ENCODE data around the gene PNN. TPM values are rescaled to one million over a fixed set of nuclear protein-coding genes. Genes with fewer than 3 reads are reported as not detected.
"Not testable (repeated sequence)": the region's sequence is repeated elsewhere in the genome, so short reads cannot be mapped to it uniquely, and the experiment has no call there.

The PNN gene
- total RNA-seq, result 10 to 100 TPM; 33.0 to 61.0 TPM

DNA sequence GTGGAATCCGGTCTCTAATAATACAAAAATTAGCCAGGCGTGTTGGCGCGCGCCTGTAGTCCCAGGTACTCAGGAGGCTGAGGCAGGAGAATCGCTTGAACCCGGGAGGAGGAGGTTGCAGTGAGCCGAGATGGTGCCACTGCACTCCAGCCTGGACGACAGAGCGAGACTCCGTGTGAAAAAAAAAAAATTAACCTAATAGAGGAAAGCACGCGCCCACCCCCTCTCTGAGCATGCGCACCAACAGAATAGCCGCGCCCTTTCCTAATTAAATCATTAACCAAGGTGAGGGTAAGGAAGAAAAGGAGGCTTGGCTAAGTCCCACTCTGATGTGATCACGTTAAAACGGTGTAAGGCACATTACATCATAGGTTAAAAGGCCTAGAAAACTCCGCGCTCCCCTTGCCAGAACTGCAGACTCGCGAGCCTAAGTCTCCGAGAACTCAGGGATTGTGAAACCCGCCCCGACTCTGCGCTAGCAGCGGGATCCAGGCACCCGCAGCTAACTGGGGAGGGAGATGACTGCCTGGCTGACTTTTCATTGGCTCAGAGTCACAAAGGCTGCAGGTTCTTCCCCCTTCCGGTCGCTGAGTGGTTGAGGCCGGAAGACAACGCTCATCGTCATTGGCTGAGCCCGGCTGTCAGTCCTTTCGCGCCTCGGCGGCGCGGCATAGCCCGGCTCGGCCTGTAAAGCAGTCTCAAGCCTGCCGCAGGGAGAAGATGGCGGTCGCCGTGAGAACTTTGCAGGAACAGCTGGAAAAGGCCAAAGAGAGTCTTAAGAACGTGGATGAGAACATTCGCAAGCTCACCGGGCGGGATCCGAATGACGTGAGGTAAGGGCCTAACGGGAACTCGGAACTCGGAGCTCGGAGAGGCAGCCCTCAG lies at the start of gene PNN:
Gene PNN (plus strand): TSS at position 695 of the 885 bp plus-strand sequence. CDS start 26 bp downstream, at position 721.
- Histone ChIP-seq H3K4me1 (ENCODE audit: control insufficient read depth in 1 of 2, low read depth in 2 of 2) (peaks cover 19 to 32% of the 10 kb centered on the region in 2 donors), H3K4me3 (peak within 1 kb of the TSS; percentile 99), H3K36me3 (peaks cover 29% of the 10 kb centered on the region), H3K27me3 (replicated peaks; ENCODE audit: insufficient read depth) (no peaks in the 10 kb centered on the region), H3K9me3 (no peaks in the 10 kb centered on the region), H3K27ac (peak within 1 kb of the TSS; percentile 91 to 92)
- TF ChIP-seq, protein P1, sequence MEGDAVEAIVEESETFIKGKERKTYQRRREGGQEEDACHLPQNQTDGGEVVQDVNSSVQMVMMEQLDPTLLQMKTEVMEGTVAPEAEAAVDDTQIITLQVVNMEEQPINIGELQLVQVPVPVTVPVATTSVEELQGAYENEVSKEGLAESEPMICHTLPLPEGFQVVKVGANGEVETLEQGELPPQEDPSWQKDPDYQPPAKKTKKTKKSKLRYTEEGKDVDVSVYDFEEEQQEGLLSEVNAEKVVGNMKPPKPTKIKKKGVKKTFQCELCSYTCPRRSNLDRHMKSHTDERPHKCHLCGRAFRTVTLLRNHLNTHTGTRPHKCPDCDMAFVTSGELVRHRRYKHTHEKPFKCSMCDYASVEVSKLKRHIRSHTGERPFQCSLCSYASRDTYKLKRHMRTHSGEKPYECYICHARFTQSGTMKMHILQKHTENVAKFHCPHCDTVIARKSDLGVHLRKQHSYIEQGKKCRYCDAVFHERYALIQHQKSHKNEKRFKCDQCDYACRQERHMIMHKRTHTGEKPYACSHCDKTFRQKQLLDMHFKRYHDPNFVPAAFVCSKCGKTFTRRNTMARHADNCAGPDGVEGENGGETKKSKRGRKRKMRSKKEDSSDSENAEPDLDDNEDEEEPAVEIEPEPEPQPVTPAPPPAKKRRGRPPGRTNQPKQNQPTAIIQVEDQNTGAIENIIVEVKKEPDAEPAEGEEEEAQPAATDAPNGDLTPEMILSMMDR (IDR thresholded peaks at IDR 0.05), result no peak
- ATAC-seq (ENCODE audit: insufficient number of reproducible peaks, low FRiP score, low read depth) (peak; percentile 96), DNase-seq (ENCODE audit: low spot score) (peak; percentile 93)

DNA sequence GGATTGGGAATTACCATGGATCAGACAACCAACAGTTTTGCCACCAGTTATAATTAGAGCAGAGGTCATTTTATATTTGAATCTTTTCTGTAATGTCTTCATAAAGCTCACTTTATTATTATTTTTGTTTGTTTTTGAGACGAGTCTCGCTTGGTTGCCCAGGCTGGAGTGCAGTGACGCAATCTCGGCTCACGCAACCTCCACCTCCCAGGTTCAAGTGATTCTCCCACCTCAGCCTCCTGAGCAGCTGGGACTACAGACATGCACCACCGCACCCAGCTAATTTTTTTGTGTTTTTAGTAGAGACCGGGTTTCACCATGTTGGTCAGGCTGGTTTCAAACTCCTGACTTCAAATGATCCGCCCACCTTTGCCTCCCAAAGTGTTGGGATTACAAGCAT lies 37.2 kb upstream of the PNN start:
- not testable (repeated sequence) for H3K27ac ChIP-seq; H3K27me3 ChIP-seq (replicated peaks; ENCODE audit: insufficient read depth); H3K4me3 ChIP-seq; ATAC-seq (ENCODE audit: insufficient number of reproducible peaks, low FRiP score, low read depth); H3K4me1 ChIP-seq (ENCODE audit: control insufficient read depth in 1 of 2, low read depth in 2 of 2); DNase-seq (ENCODE audit: low spot score); H3K9me3 ChIP-seq
- H3K36me3 ChIP-seq, result peaks cover 20% of the 10 kb centered on the region

DNA sequence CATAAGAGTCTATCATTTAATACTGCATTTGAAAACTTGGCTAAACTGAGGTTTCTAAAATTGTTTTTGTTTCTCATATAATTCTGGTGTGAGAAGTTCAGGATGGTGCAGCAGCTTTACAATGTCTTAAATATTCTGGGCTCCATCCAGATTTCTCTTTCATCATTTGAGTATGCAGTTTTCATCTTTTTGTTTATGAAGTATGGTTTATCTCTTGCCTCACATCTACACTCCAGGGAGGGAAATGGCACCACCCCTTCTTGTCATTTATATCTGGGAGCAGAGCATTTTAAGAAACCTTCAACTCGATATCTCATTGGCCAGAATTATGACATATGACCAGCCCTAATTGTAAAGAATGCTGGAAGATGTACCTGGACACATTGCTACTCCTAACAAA lies 36.6 kb upstream of the PNN start:
- Histone ChIP-seq H3K36me3 (peaks cover 20% of the 10 kb centered on the region), H3K27me3 (replicated peaks; ENCODE audit: insufficient read depth) (no peaks in the 10 kb centered on the region), H3K27ac (no peak overlapping the region), H3K9me3 (no peaks in the 10 kb centered on the region), H3K4me1 (ENCODE audit: control insufficient read depth in 1 of 2, low read depth in 2 of 2) (no peaks in the 10 kb centered on the region), H3K4me3 (no peak overlapping the region)
- DNase-seq (ENCODE audit: low spot score) (no peak), ATAC-seq (ENCODE audit: insufficient number of reproducible peaks, low FRiP score, low read depth) (no peak)
- TF ChIP-seq, protein P1 (IDR thresholded peaks at IDR 0.05), result no peak

DNA sequence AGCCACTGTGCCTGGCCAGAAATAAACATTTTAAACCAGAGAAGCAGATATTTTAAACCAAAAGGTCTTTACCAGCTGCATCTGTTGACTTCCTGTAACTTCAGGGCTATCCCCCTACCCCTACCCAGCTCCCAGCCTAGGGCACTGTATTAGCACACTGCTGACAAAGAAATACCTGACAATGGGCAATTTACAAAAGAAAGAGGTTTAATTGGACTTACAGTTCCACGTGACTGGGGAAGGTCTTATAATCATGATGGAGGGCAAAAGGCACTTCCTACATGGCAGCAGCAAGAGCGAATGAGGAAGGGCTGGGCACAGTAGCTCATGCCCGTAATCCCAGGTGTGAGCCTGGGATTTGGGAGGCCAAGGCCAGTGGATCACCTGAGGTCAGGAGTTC lies 34.9 kb upstream of the PNN start:
- no peak for DNase-seq (ENCODE audit: low spot score)
- H3K27ac ChIP-seq, result no peak overlapping the region

DNA sequence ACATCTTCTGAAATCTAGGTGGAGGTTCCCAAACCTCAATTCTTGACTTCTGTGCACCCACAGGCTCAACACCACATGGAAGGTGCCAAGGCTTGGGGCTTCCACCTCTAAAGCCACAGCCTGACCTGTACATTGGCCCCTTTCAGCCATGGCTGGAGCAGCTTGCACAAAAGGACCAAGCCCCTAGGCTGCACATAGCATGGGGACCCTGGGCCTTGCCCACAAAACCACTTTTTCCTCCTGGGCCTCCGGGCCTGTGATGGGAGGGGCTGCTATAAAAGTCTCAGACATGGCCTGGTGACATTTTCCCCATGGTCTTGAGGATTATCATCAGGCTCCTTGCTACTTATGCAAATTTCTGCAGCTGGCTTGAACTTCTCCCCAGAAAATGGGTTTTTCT lies 33.4 kb upstream of the PNN start:
- DNase-seq (ENCODE audit: low spot score); H3K4me3 ChIP-seq; H3K36me3 ChIP-seq; H3K4me1 ChIP-seq (ENCODE audit: control insufficient read depth in 1 of 2, low read depth in 2 of 2); ATAC-seq (ENCODE audit: insufficient number of reproducible peaks, low FRiP score, low read depth); H3K9me3 ChIP-seq; H3K27ac ChIP-seq; H3K27me3 ChIP-seq (replicated peaks; ENCODE audit: insufficient read depth): not testable (repeated sequence)

More for the DNA sequence above, 34.9 kb upstream of the PNN start:
- peaks cover 5% of the 10 kb centered on the region for H3K36me3 ChIP-seq
- H3K27me3 ChIP-seq (replicated peaks; ENCODE audit: insufficient read depth), result no peaks in the 10 kb centered on the region
- no peaks in the 10 kb centered on the region for H3K4me1 ChIP-seq (ENCODE audit: control insufficient read depth in 1 of 2, low read depth in 2 of 2)
- no peak overlapping the region for H3K4me3 ChIP-seq
- H3K9me3 ChIP-seq, result no peaks in the 10 kb centered on the region
- no peak for ATAC-seq (ENCODE audit: insufficient number of reproducible peaks, low FRiP score, low read depth)
- TF ChIP-seq, protein P1 (IDR thresholded peaks at IDR 0.05), result no peak

DNA sequence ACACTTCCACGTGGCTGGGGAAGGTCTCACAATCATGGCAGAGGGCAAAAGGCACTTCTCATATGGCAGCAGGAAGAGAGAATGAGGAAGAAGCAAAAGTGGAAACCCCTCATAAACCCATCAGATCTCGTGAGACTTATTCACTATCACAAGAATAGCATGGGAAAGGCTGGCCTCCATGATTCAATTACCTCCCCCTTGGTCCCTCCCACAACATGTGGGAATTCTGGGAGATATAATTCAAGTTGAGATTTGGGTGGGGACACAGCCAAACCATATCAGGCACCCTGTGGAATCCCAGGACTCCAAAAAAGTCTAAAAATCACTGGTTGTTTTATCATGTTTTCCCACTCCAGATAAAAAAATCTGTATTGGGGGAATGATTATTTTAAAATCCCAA lies 31.8 kb upstream of the PNN start:
- not testable (repeated sequence) for ATAC-seq (ENCODE audit: insufficient number of reproducible peaks, low FRiP score, low read depth); H3K4me3 ChIP-seq; H3K27me3 ChIP-seq (replicated peaks; ENCODE audit: insufficient read depth); H3K9me3 ChIP-seq; H3K36me3 ChIP-seq; H3K4me1 ChIP-seq (ENCODE audit: control insufficient read depth in 1 of 2, low read depth in 2 of 2); DNase-seq (ENCODE audit: low spot score); H3K27ac ChIP-seq
